Measurements from ENCODE around the gene PLCH1. TPM values are rescaled to one million over a fixed set of nuclear protein-coding genes. Genes with fewer than 3 reads are reported as not detected.

PLCH1 gene
- total and polyA plus RNA-seq, 9 of the 15 experiments (the other 6 are each of a cell fraction or from before 2014, with no cell fraction given) = 0.17 to 0.62 (median 0.40) TPM

GRCh38 chr3:155760653-155761052, 15.8 kb upstream of the PLCH1 start:
- no peak overlapping the region for H3K27ac ChIP-seq (ENCODE audit: extremely low read depth, low read depth, low read length)
- H3K4me1 ChIP-seq (replicated peaks in 1 of 2; ENCODE audit: control insufficient read depth in 2 of 2, insufficient read depth in 2 of 2, low read length in 2 of 2) = no peaks in the 10 kb centered on the region
- ChIA-PET POLR2A (no interaction called here), CTCF (ENCODE audit: low intra/inter-chr PET ratio) (no interaction called here)
- H3K9ac ChIP-seq (ENCODE audit: insufficient read depth in 1 of 2, low read depth in 2 of 2, low read length in 2 of 2) = no peak overlapping the region
- H3K36me3 ChIP-seq (ENCODE audit: control insufficient read depth, insufficient read depth, low read length) = peaks cover 2% of the 10 kb centered on the region; the same call in 1 of the 3 replicates
- intact Hi-C loops (cut with micrococcal nuclease) = no loop called here
- H3K9me3 ChIP-seq (replicated peaks; ENCODE audit: control insufficient read depth, insufficient read depth, low read depth, low read length) = no peaks in the 10 kb centered on the region
- H4K20me1 ChIP-seq (replicated peaks; ENCODE audit: control insufficient read depth, insufficient read depth, low read length) = no peaks in the 10 kb centered on the region
- H3K79me2 ChIP-seq (ENCODE audit: control insufficient read depth, insufficient read depth, low read length) = no peaks in the 10 kb centered on the region
- no peaks in the 10 kb centered on the region for H3K9me1 ChIP-seq (ENCODE audit: control insufficient read depth, insufficient read depth, low read length)
- in situ Hi-C loops (cut with MboI) = no loop called here
- no peaks in the 10 kb centered on the region for H3K27me3 ChIP-seq (ENCODE audit: control insufficient read depth in 2 of 2, insufficient read depth in 2 of 2, low read length in 2 of 2)
- BruUV-seq (replicated peaks) = no TSS peak
- TF ChIP-seq GATAD2B (IDR thresholded peaks at IDR 0.05; ENCODE audit: borderline replicate concordance) (no peak), FOXK2 (conservative IDR thresholded peaks at IDR 0.05 in 1 of 2, IDR thresholded peaks at IDR 0.05 in 1 of 2; ENCODE audit: low read depth in 2 of 2) (no peak), EWSR1 (IDR thresholded peaks at IDR 0.05; ENCODE audit: borderline replicate concordance, low read depth, partially characterized antibody) (no peak), TAF7 (tag; IDR thresholded peaks at IDR 0.05) (no peak), THRAP3 (IDR thresholded peaks at IDR 0.05; ENCODE audit: borderline replicate concordance) (no peak), ESRRA (IDR thresholded peaks at IDR 0.05; ENCODE audit: borderline replicate concordance, low read depth) (no peak)
- no peak overlapping the region for H3K4me3 ChIP-seq
- ATAC-seq = no peak
- 89% methylated on average over 4 of the region's 4 CpGs for WGBS (ENCODE audit: insufficient coverage, low coverage, missing lambda C conversion rate)
- no peak overlapping the region for H3K4me2 ChIP-seq (ENCODE audit: insufficient read depth, low read length)
- no peak for DNase-seq (ENCODE audit: extremely low read depth in 1 of 4, low spot score in 3 of 4)
- no peak for FAIRE-seq
- no peak overlapping the region for H2AFZ ChIP-seq (ENCODE audit: low read depth, low read length)

- no TSS peak for BruUV-seq (replicated peaks)
- no peaks in the 10 kb centered on the region for H3K9me3 ChIP-seq (replicated peaks; ENCODE audit: control insufficient read depth, insufficient read depth, low read depth, low read length)
- CTCF ChIA-PET (ENCODE audit: low intra/inter-chr PET ratio) = no interaction called here
- no peaks in the 10 kb centered on the region for H3K79me2 ChIP-seq (ENCODE audit: control insufficient read depth, insufficient read depth, low read length)
- H2AFZ ChIP-seq (ENCODE audit: low read depth, low read length) = no peak overlapping the region
- no peak overlapping the region for H3K4me3 ChIP-seq
- no peak overlapping the region for H3K9ac ChIP-seq (ENCODE audit: insufficient read depth in 1 of 2, low read depth in 2 of 2, low read length in 2 of 2)
- no peaks in the 10 kb centered on the region for H4K20me1 ChIP-seq (replicated peaks; ENCODE audit: control insufficient read depth, insufficient read depth, low read length)
- ATAC-seq (no peak), DNase-seq (ENCODE audit: extremely low read depth in 1 of 4, low spot score in 3 of 4) (no peak), FAIRE-seq (no peak)
- H3K4me2 ChIP-seq (ENCODE audit: insufficient read depth, low read length) = no peak overlapping the region
- 83% methylated on average over 7 of the region's 7 CpGs for WGBS (ENCODE audit: insufficient coverage, low coverage, missing lambda C conversion rate)
- H3K27ac ChIP-seq (ENCODE audit: extremely low read depth, low read depth, low read length) = no peak overlapping the region
- H3K9me1 ChIP-seq (ENCODE audit: control insufficient read depth, insufficient read depth, low read length) = no peaks in the 10 kb centered on the region
- no peaks in the 10 kb centered on the region for H3K27me3 ChIP-seq (ENCODE audit: control insufficient read depth in 2 of 2, insufficient read depth in 2 of 2, low read length in 2 of 2)
- no peaks in the 10 kb centered on the region for H3K36me3 ChIP-seq (ENCODE audit: control insufficient read depth, insufficient read depth, low read length)
- in situ Hi-C loops (cut with MboI) (no loop called here), intact Hi-C loops (cut with micrococcal nuclease) (no loop called here)
- H3K4me1 ChIP-seq (replicated peaks in 1 of 2; ENCODE audit: control insufficient read depth in 2 of 2, insufficient read depth in 2 of 2, low read length in 2 of 2) = no peaks in the 10 kb centered on the region; a peak in 1 of 5 replicates
- POLR2A ChIA-PET = interaction anchor here (0.6 to 0.8 kb wide), 2 partner anchors 48 to 170 kb away, joined by 3 to 4 read pairs; no protein-coding TSS in a partner anchor
- TF ChIP-seq, protein P1, sequence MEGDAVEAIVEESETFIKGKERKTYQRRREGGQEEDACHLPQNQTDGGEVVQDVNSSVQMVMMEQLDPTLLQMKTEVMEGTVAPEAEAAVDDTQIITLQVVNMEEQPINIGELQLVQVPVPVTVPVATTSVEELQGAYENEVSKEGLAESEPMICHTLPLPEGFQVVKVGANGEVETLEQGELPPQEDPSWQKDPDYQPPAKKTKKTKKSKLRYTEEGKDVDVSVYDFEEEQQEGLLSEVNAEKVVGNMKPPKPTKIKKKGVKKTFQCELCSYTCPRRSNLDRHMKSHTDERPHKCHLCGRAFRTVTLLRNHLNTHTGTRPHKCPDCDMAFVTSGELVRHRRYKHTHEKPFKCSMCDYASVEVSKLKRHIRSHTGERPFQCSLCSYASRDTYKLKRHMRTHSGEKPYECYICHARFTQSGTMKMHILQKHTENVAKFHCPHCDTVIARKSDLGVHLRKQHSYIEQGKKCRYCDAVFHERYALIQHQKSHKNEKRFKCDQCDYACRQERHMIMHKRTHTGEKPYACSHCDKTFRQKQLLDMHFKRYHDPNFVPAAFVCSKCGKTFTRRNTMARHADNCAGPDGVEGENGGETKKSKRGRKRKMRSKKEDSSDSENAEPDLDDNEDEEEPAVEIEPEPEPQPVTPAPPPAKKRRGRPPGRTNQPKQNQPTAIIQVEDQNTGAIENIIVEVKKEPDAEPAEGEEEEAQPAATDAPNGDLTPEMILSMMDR (IDR thresholded peaks at IDR 0.05 in 2 of 3, conservative IDR thresholded peaks at IDR 0.05 in 1 of 3; ENCODE audit: insufficient read depth in 2 of 3, low read depth in 1 of 3, low read length in 3 of 3) = no peak
- TF ChIP-seq E2F3 (CRISPR knock-in tag; IDR thresholded peaks at IDR 0.05) (no peak), TAF7 (tag; IDR thresholded peaks at IDR 0.05) (no peak), NKRF (IDR thresholded peaks at IDR 0.05; ENCODE audit: borderline replicate concordance) (no peak), ZNF785 (CRISPR knock-in tag; IDR thresholded peaks at IDR 0.05) (no peak), DLX4 (CRISPR knock-in tag; IDR thresholded peaks at IDR 0.05) (no peak)
Observed at GRCh38 chr3:155757577-155757976, 12.7 kb upstream of the PLCH1 start.

Measured in K562 (cell line).